Mucosa of rectum (tissue), 2 donors: ENCODE data around the gene ZGPAT.

ENCODE experiments used
- H3K27ac ChIP-seq, 2 donors: one replicate each; pipeline ENCODE4 v1.7.0; 2013; ENCODE audit warnings: inconsistent platforms in 2 of 2, low read depth in 2 of 2, low read length in 2 of 2
- H3K27me3 ChIP-seq, 2 donors: one replicate each; pipeline ENCODE4 v1.7.0; 2013; ENCODE audit warnings: low read length in 2 of 2; ENCODE audit not compliant: control insufficient read depth in 2 of 2, insufficient read depth in 2 of 2
- H3K36me3 ChIP-seq, 2 donors: one replicate each; pipeline ENCODE4 v1.7.0; 2013; ENCODE audit warnings: low read length in 2 of 2; ENCODE audit not compliant: control insufficient read depth in 2 of 2, insufficient read depth in 2 of 2
- H3K4me1 ChIP-seq, 2 donors: one replicate each; pipeline ENCODE4 v1.7.0; 2013; ENCODE audit warnings: low read length in 2 of 2, mild to moderate bottlenecking in 1 of 2; ENCODE audit not compliant: control insufficient read depth in 2 of 2, insufficient read depth in 2 of 2
- H3K4me3 ChIP-seq, 2 donors: one replicate each; pipeline ENCODE4 v1.7.0; 2013; ENCODE audit warnings: low read length in 2 of 2
- H3K9ac ChIP-seq, 2 donors: one replicate each; pipeline ENCODE4 v1.7.0; 2013; ENCODE audit warnings: low read length in 2 of 2, low read depth in 1 of 2, mild to moderate bottlenecking in 1 of 2
- H3K9me3 ChIP-seq, 2 donors: one replicate each; pipeline ENCODE4 v1.7.0; 2013; ENCODE audit warnings: low read length in 2 of 2; ENCODE audit not compliant: control insufficient read depth in 2 of 2
- donor health status: healthy.
- donor health status: Normal muscosa, but diverticular disease.

The ZGPAT gene

DNA sequence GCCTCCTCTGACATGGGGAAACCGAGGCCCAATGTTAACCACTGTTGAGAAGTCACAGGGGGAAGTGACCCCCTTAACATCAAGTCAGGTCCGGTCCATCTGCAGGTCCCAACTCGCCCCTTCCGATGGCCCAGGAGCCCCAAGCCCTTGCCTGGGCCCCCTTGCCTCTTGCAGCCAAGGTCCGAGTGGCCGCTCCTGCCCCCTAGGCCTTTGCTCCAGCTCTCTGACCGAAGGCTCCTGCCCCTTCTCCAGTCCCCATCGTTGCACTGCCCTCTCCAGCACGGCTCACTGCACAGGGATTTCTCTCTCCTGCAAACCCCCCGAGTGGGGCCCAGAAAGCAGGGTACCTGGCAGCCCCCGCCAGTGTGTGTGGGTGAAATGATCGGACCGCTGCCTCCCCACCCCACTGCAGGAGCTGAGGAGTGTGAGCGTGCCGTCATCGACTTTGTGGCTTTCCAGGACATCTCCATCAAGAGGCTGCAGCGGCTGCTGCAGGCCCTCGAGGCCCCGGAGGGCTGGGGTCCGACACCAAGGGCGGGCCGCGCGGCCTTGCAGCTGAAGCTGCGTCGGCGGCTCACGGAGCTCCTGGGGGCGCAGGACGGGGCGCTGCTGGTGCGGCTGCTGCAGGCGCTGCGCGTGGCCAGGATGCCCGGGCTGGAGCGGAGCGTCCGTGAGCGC lies 9.8 kb upstream of the ZGPAT start:
- Histone ChIP-seq H3K4me3 (no peak overlapping the region), H3K27me3 (no peaks in the 10 kb centered on the region), H3K9ac (no peak overlapping the region), H3K36me3 (peaks cover 0 to 3% of the 10 kb centered on the region in 2 donors), H3K27ac (no peak overlapping the region), H3K4me1 (peaks cover 11 to 13% of the 10 kb centered on the region in 2 donors), H3K9me3 (no peaks in the 10 kb centered on the region)

DNA sequence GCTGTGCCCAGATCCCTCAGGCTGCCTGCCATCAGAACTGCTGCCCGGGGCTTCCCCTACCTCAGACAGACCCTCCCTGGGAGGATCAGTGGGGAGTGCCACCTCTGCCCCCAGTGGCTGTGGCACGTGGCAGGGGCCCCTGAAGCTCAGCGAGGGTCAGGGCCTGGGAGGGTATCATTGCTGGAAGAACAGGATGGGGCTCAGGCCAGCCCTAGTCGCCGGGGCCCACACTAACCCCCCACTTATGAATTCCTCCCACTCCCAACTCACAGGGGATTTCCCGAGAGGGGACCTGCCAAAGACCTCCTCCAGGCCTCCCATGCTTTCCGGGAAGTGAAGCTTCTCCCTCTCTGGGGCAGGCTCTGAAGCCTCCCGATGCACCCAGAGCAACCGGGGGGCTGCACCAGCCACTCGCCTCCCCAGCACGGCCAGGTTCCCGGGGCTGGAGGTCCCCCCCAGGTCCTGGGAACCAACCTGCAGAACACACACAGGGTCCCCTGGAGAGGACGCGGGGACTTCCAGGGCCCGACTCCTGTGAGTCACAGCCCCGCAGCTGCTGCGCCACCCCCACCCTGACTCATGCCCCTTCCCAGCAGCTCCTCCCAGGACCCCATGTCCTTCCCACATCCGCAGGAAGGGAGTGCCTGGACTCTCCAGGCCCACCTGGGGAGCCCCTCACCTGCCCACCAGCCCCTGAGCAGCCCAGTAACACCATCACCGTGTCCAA lies 8.9 kb upstream of the ZGPAT start:
- Histone ChIP-seq H3K4me3 (no peak overlapping the region), H3K9ac (no peak overlapping the region), H3K27ac (peak overlapping the region in 1 of 2 donors; percentile 52), H3K9me3 (no peaks in the 10 kb centered on the region), H3K36me3 (peaks cover 4 to 5% of the 10 kb centered on the region in 2 donors), H3K4me1 (peaks cover 11 to 13% of the 10 kb centered on the region in 2 donors), H3K27me3 (no peaks in the 10 kb centered on the region)

DNA sequence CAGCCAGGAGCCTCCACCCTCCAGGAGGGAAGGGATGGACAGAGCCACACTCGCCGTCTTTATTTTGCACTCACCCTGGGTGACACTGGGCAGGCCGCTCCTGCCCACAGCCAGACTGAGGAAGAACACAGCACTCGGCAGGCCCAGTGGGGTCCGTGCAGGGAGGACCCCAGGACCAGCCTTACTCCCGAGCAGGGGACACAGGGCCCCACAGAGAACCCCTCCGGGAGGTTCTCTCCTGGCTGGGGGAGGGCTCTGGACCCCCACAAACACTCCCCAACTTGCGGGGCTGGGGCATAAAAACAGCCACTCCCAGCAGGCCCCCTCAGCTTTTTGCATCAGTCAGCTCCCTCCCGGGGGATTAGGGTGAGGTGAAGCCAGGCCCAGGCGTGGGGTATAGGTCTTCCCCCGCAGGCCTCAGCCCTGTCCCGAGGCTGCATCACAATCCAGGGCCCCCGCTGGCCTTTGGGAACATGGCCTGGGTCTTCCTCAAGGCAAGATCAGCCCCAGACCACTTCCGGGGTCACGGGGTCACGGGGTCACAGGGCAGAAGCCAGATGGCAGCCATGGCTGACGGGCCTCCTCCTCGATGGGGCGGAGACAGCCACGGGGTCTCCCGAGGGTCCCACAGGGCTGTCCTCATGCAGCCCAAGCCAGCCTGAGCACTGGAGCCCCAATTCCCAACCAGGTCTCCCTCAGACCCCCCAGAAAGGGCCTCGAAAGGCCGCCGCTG lies 8.2 kb upstream of the ZGPAT start:
- Histone ChIP-seq H3K27ac (peak overlapping the region in 1 of 2 donors; percentile 52), H3K9me3 (no peaks in the 10 kb centered on the region), H3K36me3 (peaks cover 6 to 12% of the 10 kb centered on the region in 2 donors), H3K4me1 (peaks cover 11 to 13% of the 10 kb centered on the region in 2 donors), H3K4me3 (no peak overlapping the region), H3K9ac (no peak overlapping the region), H3K27me3 (no peaks in the 10 kb centered on the region)

DNA sequence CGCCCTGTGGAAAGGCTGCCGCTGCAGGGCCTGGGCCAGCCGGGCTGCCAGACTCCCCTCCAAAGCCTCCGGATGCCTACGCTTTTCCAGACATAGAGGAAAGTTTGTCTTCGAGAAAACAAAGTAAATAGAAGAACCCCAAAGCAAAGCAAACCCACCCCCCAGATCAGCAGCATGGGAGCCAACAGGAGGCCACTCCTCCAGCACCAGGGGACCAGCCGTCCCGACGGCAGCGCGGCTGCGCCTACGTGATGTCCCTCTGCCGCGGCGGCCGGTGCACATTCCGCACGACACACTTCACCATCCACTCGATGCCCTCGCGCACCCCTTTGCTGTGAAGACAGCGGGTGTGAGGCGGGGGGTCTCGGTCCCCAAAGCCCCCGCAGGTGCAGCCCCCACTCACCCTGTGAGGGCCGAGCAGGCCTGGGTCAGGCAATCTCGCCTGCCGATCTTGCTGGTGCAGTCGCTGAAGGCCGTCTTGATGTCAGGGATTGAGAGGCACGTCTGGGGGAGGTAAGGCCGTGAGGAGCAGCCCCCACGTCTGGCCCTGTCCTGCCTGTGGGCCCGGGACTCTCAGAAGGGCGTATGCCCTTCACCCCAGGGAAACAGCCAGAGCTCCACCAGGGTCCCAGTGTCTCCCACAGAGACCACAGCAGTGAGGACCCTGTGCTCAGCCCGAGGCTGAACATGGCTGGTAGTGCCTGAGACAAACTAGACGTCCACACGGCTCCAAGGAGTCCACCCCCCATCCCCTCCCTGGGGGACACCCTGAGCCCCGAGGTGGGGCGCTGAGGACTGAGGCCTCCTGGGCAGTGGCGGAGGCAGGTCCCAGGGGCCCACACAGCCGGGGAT lies 7.4 kb upstream of the ZGPAT start:
- Histone ChIP-seq H3K27me3 (no peaks in the 10 kb centered on the region), H3K9ac (no peak overlapping the region), H3K36me3 (peaks cover 14 to 20% of the 10 kb centered on the region in 2 donors), H3K4me3 (no peak overlapping the region), H3K27ac (no peak overlapping the region), H3K4me1 (peaks cover 11 to 13% of the 10 kb centered on the region in 2 donors), H3K9me3 (no peaks in the 10 kb centered on the region)

DNA sequence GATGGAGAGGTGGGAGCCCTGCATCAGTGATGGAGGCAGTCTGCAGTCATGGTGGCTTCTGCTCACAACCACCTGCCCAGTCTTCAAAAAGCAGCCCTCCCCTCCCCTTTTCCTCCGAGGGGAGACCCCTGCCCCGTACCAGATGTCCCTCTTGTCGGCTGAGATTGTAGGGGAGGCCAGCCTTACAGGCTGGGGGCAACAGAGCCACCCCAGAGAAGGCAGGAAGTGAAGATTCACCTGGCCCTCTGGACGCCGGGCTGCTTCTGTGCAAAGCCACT lies 6.8 kb upstream of the ZGPAT start:
- no peak overlapping the region for H3K9ac ChIP-seq
- peaks cover 12 to 14% of the 10 kb centered on the region in 2 donors for H3K4me1 ChIP-seq
- H3K9me3 ChIP-seq, result no peaks in the 10 kb centered on the region
- no peaks in the 10 kb centered on the region for H3K27me3 ChIP-seq
- peaks cover 19 to 25% of the 10 kb centered on the region in 2 donors for H3K36me3 ChIP-seq
- H3K4me3 ChIP-seq, result no peak overlapping the region
- H3K27ac ChIP-seq, result no peak overlapping the region

DNA sequence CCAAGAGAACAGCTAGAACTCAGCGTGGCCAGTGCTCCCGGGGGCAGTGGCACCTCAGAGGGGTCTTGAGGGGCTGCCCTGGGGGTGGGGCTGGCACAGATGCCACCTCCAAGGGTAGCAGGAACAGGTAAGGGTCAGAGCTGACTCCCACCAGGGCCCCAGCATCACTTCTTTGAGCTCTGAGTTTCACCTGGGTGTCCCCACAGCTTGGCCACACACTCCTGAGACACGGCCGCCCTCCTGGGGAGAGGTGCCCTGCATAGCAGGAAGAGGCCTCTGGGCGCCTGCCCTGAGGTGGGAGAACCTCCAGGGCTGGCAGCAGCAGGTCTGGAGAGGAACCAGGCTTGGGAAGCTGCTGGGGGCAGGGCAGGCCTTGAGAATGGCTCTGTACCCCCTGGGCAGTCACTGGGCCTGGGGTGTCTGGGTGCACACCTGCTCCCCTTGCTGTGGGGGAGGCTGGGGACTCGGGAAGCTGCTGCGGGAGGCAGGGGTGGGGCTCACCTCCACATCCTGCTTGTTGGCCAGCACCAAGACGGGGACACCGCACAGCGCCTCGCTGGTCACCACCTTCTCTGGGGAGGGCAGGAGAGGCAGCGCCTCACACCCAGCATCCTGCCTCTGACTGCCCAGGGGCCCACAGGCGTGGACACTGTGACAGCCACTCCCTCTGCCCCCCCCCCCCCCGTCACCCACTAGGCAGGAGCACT lies 6.4 kb upstream of the ZGPAT start:
- H3K4me3 ChIP-seq, result no peak overlapping the region
- H3K9ac ChIP-seq, result no peak overlapping the region
- H3K36me3 ChIP-seq, result peaks cover 23 to 30% of the 10 kb centered on the region in 2 donors
- H3K27me3 ChIP-seq, result no peaks in the 10 kb centered on the region
- H3K27ac ChIP-seq, result no peak overlapping the region
- H3K4me1 ChIP-seq, result peaks cover 15 to 16% of the 10 kb centered on the region in 2 donors
- H3K9me3 ChIP-seq, result no peaks in the 10 kb centered on the region

DNA sequence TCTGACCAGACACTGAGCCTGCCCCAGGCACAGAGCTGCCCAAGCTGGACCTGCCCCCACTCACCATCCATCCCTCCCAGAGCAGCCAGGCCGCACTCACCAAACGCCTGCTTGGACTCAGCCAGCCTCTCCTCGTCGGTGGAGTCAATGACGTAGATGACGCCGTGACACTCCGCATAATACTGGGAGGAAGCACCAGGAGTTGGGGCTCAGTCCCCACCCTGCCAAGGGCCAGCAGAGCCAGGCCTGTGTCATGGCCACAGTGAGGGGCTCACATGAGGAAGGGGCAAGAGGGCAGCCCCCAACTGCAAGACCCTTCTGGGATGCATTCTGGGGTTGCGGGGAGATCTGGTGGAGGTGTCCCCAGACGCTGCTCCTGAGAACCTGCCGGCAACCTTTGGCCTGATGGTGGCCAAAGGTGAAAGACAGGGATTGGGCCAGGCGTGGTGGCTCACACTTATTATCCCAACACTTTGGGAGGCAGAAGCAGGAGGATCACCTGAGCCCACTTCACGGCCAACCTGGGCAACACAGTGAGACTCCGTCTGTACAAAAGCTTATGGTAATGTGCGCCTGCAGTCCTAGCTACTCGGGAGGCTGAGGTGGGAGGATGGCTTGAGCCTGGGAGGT lies 5.7 kb upstream of the ZGPAT start:
- Histone ChIP-seq H3K4me1 (peaks cover 15 to 16% of the 10 kb centered on the region in 2 donors), H3K36me3 (peaks cover 23 to 31% of the 10 kb centered on the region in 2 donors), H3K9ac (no peak overlapping the region), H3K27ac (no peak overlapping the region), H3K27me3 (no peaks in the 10 kb centered on the region), H3K9me3 (no peaks in the 10 kb centered on the region), H3K4me3 (no peak overlapping the region)

DNA sequence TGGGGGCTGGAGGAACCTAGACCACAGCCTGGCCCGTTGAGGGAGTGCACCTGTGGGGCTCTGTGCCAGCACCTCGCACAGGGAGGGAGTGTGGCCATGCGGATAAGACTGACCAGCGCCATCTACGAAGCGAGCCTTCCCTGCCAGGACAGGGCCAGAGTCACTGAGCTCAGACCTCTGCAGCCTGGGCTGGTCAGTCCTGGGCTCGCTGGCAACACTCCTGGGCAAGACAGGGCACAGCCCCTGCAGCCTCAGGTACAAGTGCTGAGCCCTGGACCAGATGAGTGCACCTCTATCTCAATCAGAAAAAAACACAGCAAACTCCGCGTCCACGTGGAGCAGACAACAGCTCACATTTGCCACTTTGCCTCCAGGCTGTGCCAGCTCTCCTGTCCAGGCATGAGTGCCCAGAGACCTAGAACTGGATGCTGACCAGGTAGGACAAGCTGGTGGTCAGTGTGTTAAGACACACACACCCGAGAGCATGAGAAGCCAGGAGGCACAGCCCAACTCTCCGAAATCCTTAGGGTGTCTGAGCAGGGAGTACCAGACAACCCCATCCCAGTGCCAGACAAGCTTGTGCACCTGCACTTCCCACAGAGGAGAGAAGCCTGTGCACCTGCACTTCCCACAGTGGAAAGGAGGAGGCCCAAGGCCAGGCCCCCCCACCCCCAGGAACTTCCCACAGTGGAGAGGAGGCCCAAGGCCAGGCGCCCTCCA lies 4.9 kb upstream of the ZGPAT start:
- no peak overlapping the region for H3K9ac ChIP-seq
- no peak overlapping the region for H3K27ac ChIP-seq
- no peaks in the 10 kb centered on the region for H3K9me3 ChIP-seq
- peaks cover 23 to 31% of the 10 kb centered on the region in 2 donors for H3K36me3 ChIP-seq
- H3K27me3 ChIP-seq, result no peaks in the 10 kb centered on the region
- H3K4me3 ChIP-seq, result no peak overlapping the region
- H3K4me1 ChIP-seq, result peaks cover 12 to 14% of the 10 kb centered on the region in 2 donors
